GM18873 (cell line): ENCODE measurements around the gene ATL2.
"Not testable (repeated sequence)": the region's sequence is repeated elsewhere in the genome, so short reads cannot be mapped to it uniquely, and the experiment has no call there.

Experiments used
- ATAC-seq: cut with Tn5 transposase; IDR thresholded peaks from one replicate; pipeline ENCODE4 v1.9.1; 2021; ENCODE audit warnings: mild to moderate bottlenecking, moderate library complexity, moderate number of reproducible peaks; ENCODE audit not compliant: unreplicated experiment, low FRiP score

Gene ATL2

DNA sequence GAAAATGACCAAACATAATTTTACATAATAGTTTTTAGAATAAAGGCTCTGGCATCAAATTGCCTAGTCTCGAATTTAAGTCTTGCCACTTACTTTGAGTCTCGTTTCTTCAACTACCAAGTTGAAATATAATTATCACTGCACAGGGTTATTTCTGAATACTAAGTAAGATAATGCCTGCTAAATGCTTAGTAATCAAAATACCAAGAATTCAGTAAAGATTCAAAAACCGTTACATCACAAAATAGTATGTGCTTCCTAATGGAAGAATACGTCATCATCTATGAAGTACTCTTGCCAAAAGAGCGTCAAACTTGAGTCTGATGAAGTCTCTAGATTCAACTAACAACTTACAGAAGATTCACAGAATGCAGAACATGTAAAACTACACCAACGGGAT, 40.5 kb downstream of the ATL2 start:
- ATAC-seq: no peak

- no peak for ATAC-seq
Observed at GRCh38 chr2:38330754-38331153, 46.3 kb downstream of the ATL2 start.

DNA sequence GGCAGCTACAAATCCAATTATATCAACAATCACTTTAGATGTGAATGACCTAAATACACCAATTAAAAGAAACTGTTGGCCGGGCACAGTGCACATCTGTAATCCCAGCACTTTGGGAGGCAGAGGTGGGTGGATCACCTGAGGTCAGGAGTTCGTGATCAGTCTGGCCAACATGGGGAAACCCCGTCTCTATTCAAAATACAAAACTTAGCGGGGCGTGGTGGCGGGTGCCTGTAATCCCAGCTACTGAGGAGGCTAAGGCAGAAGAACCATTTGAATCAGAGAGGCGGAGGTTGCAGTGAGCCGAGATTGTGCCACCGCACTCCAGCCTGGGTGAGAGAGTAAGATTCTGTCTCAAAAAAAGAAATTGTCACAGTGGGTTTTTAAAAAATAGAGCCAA, 49.5 kb downstream of the ATL2 start:
- no peak for ATAC-seq

DNA sequence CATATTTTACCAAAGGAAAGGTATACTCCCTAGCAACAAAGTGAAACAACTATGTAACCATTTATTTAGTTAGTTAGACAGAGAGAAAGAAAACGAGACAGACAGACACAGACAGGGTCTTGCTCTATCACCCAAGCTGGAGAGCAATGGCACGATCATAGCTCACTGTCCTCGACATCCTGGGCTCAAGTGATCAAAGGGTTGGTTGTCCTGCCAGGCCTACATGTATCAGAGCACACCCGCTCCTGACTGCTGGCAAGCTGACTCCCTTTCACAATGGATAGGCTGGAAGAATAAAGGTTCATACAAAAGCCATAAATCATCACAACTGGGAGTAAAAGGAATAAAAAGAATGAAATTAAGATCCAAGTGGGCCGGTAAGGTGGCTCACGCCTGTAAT, 53.5 kb downstream of the ATL2 start:
- no peak for ATAC-seq

DNA sequence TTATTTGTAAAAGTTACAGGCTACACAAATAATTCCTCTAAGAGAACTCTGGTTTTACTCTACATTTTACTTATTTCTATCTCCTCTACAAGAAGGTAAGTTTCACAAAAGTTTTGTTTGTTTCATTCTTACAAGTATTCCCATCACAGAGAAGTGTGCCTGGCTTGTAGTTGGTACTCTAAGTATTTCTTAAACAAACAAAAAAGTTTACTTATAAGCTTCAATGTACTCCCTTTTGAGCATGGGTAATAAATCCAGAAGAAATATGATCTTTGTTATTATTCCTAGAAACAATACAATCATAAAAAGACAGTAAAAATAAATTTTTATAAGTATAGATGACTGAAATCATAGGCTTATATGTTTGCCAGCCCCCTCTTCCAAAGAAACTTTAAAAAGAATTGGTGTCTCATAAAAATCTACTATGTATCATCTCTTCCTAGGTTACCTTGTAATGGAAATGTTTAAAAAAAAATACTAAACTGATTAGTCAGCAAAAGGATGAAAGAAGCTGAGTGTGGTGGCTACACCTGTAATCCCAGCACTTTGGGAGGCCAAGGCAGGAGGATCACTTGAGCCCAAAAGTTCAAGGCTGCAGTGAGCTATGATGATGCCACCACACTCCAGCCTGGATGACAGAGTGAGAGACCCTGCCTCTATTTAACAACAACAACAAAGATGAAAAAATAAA, 54.7 kb downstream of the ATL2 start:
- ATAC-seq: no peak

GRCh38 chr2:38319240-38319639, 57.8 kb downstream of the ATL2 start:
- not testable (repeated sequence) for ATAC-seq

GRCh38 chr2:38317725-38318124, 59.3 kb downstream of the ATL2 start:
- no peak for ATAC-seq

DNA sequence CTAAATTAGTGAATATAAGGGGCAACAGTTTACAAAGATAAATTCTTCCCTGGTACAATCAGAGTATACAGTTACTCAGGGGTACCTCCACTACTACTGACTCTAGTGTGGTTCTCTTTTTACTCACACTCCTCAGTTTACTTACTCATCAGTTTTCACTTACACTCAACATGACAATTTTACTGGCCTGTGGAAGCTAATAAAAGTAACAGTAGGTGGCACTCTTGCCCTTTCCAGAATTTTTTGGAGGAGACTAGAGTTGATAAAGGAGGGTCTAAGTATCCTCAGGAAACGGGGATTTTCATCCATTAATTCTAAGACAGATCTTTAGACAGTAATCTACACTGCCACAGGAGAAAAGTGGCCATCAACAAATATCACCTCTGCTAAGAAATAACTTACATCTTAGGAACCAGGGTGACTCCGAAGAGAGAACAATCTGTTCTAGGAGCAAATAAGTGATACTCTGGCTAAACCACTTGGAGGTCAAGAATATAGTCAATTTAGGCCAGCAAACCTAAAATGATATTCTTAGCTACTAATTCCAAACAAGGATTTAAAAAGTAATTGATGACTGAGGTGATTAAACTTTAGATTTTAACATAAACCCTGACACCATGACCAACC, 61.3 kb downstream of the ATL2 start:
- ATAC-seq: no peak

- no peak for ATAC-seq
Observed at GRCh38 chr2:38308821-38309220, 68.3 kb downstream of the ATL2 start.

DNA sequence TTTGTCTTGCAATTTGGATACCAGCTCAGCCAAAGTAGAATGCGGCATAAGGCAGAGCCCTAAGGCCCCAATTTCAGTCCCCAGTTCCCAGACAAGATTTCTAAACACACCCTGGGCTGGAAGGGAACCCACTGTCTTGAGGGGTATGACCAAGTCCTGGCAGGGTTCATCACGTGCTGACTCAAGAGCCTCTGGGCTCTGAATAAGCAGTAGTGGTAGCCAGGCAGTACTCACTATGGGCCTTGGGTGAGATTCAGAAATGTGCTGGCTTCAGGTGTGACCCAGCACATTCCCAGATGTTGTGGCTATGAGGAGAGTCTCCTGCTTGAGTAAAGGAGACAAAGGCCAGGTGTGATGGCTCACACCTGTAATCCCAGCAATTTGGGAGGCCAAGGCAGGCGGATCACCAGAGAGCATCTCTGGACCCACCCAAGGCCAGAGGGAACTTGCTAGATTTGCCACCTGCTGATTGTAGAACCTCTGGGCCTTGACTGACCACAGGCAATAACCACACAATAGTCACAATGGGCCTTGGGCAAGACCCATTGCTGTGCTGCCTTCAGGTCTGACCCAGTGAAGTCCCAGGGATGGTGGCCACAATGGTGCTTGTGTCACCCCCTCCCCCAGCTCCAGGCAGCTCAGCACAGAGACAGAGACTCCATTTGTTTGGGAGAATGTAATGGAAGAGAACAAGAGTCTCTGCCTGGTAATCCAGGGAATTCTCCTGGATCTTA, 74.9 kb downstream of the ATL2 start:
- no peak for ATAC-seq

GRCh38 chr2:38301340-38301968, 75.6 kb downstream of the ATL2 start:
- no peak for ATAC-seq

GRCh38 chr2:38298539-38298938, 78.5 kb downstream of the ATL2 start:
- ATAC-seq: no peak

GRCh38 chr2:38296197-38296780, 80.8 kb downstream of the ATL2 start:
- ATAC-seq: no peak

DNA sequence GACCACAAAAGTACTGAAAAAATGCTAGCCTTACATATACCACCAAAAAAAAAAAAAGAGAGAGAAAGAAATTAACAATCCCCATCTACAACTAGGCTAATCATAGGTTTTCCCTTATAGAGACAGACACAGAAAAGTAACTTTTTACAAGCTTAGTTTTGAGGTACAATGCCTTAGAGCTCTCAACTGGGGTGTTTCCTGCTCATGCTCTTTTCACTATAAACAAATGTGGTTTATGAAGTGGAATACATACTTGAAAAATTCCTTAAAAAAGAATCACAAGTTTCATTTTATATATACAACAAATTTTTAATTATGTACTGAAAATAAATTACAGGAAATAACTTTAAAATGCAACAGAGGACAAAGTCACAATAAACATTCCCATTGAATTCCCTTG, 82.5 kb downstream of the ATL2 start:
- no peak for ATAC-seq

- no peak for ATAC-seq
Observed at GRCh38 chr2:38293152-38293865, 83.8 kb downstream of the ATL2 start.

DNA sequence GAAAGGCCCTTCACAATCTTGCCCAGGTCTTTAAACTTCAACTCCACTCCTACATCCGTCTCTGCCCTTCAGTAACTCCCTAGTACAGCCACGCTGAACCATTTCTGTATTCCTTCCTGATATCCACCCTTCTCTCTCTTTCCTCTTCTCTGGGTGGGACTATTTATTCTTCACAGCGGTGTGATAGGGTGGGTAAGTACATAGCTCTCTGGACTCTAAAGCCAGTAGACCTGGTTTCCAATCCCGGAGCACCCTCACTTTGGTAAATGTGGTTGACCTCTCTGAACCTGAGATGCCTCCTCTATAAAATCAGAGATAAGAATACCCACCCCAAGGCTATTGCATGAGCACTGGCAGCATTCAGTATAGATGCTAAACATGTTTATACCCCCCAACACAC, 86.7 kb downstream of the ATL2 start:
- no peak for ATAC-seq

- no peak for ATAC-seq
Observed at GRCh38 chr2:38284971-38285370, 92.1 kb downstream of the ATL2 start.

DNA sequence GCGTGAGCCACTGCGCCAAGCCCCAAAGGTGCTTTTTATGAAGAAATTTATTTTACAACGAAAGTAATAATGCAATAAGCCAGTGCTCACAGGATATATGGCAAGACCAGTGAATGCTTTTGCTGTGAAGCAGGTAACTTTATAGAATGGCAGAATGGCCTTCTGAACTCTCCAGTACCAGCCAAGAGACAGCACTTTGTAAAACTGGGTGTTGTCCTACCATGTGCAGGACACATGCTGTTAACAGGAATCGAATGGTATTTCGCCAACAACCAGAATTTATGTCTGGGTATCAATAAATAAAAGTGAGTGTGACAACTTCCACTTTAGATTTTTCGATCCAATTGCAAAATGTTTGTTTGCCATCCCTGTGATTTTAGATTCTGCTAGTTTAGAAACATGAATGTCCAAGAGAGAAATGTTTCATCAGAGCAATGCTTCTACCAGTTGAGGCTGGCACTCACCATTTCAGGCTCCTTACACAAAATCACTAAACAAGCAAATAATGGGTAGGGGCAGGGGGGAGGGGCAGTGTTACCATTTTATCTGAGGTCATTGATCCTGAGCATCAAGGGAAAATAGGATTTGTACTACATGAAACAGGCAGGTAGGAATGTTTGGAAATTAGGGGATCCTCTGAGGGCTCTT, 95.9 kb downstream of the ATL2 start:
- ATAC-seq: no peak

- no peak for ATAC-seq
Observed at GRCh38 chr2:38279201-38279600, 97.9 kb downstream of the ATL2 start.

GRCh38 chr2:38278117-38278438, 99.0 kb downstream of the ATL2 start:
- ATAC-seq: not testable (repeated sequence)
